DMS153 treated with DMSO at 0.1 percent for 48 hours (cell line): ENCODE data around the gene SAMD9L.
"Not testable (repeated sequence)": the region's sequence is repeated elsewhere in the genome, so short reads cannot be mapped to it uniquely, and the experiment has no call there.

ENCODE experiments used
- DNase-seq: peaks from one replicate; lab custom pipeline; 2025; ENCODE audit not compliant: unreplicated experiment; lab: John Stamatoyannopoulos, UW

The SAMD9L gene

DNA sequence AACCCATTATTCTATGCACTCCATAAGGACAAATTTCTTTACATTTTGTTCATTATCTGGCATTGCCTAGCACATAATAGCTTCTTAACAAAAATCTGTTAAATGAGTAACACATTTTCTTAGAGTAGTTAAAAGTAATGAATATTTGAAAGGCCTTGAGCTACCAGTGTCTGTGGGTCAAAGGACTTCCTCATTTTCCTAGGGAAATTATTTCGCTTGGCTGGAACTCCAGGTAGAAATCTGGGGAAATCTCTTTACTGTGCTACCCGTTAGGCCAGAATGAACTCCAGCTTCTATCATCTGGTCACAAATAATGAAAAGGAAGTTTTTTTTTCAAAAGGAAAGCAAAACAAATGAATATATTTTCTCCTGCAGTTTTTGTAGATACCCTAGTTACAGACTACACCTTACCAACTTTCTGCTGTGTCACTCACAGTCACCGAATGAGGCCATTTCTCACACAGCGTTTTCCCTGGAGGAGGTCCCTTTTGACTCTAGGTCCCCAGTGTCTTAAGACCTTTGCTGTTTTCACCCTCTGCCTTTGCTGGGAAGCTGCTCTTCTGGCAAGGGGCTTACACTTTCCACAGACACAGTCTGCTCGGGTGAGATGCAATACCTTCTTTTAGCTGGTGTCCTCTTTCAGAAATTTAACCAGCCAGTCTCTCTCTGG is 1.6 kb downstream of the SAMD9L start:
- no peak for DNase-seq

DNA sequence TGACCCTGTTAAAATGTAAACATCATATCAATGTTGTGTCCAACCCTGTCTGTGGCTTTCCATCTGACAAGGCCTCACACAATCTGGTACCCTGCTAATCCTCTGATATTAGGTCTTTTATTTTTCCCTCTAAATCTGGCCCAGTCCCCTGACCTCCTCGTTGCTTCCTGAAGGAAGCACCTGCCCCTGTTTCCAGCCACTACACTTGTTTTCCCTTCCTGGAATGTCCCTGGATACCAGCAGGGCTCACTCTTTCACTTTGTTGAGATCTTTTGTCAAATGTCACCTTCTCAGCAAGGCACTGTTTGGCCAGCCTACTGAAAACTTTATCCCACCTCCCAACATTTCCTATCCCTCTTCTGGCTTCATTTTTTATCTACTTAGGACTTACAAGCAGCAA is 2.1 kb downstream of the SAMD9L start:
- DNase-seq: no peak

GRCh38 chr7:93145354-93145753 is 2.8 kb downstream of the SAMD9L start:
- no peak for DNase-seq

- no peak for DNase-seq
These were observed 6.1 kb downstream of the SAMD9L start for GRCh38 chr7:93142127-93142526.

GRCh38 chr7:93140582-93141191 is 7.5 kb downstream of the SAMD9L start:
- no peak for DNase-seq

DNA sequence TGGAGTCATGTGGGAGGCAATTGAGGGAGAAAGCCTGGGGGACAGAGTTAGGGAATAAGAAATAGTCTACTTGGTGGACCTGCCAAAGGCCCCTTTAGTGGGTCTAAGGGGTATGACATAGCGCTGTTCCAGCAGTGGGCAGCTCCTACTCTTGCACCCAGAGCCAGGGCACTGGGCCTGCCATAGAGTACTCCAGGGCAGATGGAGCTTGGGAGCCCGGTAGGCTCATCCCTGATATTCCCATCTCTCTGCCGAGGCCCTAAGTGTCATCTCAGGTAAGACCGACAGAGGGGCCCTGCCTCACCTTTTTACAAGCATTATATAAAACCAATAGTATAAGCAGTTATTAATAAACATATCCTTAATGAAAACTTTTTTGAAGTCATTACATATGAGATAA is 9.6 kb downstream of the SAMD9L start:
- no peak for DNase-seq

- DNase-seq: no peak
These were observed 15.2 kb downstream of the SAMD9L start for GRCh38 chr7:93133005-93133404.

GRCh38 chr7:93132216-93132615 is 16.0 kb downstream of the SAMD9L start:
- no peak for DNase-seq

GRCh38 chr7:93126954-93127353 is 21.2 kb downstream of the SAMD9L start:
- DNase-seq: not testable (repeated sequence)

- DNase-seq: not testable (repeated sequence)
These were observed 24.7 kb downstream of the SAMD9L start for GRCh38 chr7:93123532-93123931.

GRCh38 chr7:93120592-93121549 is 27.3 kb downstream of the SAMD9L start:
- DNase-seq: no peak

GRCh38 chr7:93119191-93119905 is 28.8 kb downstream of the SAMD9L start:
- no peak for DNase-seq

GRCh38 chr7:93117852-93118530 is 30.2 kb downstream of the SAMD9L start, which contains the start of gene SAMD9:
Gene SAMD9 (minus strand): TSS chr7:93117979. CDS start chr7:93106097, 11,882 bp downstream.
- peak; percentile 91 for DNase-seq

DNA sequence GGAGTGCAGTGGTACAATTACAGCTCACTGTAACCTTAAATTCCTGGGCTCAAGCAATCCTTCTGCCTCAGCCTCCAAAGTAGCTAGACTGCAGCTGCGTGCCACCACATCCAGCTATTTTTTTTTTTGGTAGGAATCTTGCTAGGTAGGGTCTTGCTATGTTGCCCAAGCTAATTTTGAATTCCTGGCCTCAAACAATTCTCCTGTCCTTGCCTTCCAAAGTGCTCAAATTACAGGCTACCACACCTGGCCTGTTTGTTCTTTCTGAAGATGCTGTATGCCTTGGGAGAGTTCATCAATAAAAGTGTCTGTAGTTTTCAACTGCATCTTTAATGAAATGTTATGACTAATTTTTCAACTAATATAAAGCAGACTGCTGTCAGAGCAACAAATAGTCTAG is 30.9 kb downstream of the SAMD9L start:
- DNase-seq: no peak

GRCh38 chr7:93115796-93116195 is 32.4 kb downstream of the SAMD9L start:
- no peak for DNase-seq

DNA sequence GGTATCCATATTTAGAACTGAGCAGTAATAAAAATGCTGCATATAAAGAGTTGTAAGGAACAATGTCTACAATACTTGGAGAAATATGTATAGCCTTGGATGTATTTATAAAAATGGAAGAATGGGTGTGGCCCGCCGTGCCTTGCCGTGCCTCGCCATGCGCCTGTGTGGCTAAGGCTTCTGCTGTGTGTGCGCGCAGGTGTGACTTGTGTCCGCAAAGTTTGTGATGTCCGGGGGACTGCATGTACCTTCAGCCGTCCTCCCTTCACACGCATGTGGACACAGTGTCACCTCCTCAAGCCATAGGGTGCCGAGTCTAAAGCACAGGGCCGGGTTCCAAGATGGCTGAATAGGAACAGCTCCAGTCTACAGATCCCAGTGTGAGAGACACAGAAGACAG is 40.2 kb downstream of the SAMD9L start:
- DNase-seq: no peak

DNA sequence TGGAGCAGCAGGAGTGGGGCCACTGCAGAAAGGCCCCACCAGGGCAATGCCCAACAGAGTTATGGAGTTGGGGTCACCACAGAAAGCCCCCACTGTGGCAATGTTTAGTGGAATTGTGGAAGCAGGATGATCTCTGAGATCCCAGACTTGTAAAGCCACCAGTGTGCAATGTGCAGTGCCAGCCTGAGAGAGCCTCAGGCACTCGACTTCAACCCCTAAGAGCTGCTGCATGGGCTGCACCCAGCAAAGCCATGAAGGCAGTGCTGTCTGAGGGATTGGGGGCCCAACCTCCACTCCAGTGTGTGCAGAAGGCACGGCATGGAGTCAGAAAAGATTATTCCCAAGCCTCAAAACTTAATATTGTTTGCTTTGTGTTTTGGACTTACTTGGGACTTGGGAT is 50.8 kb downstream of the SAMD9L start:
- no peak for DNase-seq

- DNase-seq: no peak
These were observed 55.3 kb downstream of the SAMD9L start for GRCh38 chr7:93092757-93093370.
